ENCODE results near the gene PRR20G. TPM values are rescaled to one million over a fixed set of nuclear protein-coding genes. Genes with fewer than 3 reads are reported as not detected.

The PRR20G gene
- total RNA-seq, 1 experiment from 2014 or later, result not detected

- H3K4me3 ChIP-seq (ENCODE audit: low read depth, low read length), result no peak overlapping the region
- H3K4me1 Mint-ChIP-seq (ENCODE audit: low read depth, unreplicated experiment), result no peaks in the 10 kb centered on the region
- no peaks in the 10 kb centered on the region for H3K36me3 Mint-ChIP-seq (ENCODE audit: insufficient read depth, unreplicated experiment)
- no peaks in the 10 kb centered on the region for H3K36me3 ChIP-seq (ENCODE audit: control insufficient read depth, insufficient read depth, low read length)
- peaks cover 16% of the 10 kb centered on the region for H3K9me3 ChIP-seq
- no TSS peak for BruUV-seq (replicated peaks)
- H3K27ac Mint-ChIP-seq (ENCODE audit: unreplicated experiment), result no peak overlapping the region
- intact Hi-C loops (cut with micrococcal nuclease; ENCODE audit: unreplicated experiment), result no loop called here
- no peaks in the 10 kb centered on the region for H3K27me3 Mint-ChIP-seq (ENCODE audit: insufficient read depth, unreplicated experiment)
- H3K4me3 Mint-ChIP-seq (ENCODE audit: unreplicated experiment), result no peak overlapping the region
- H3K27me3 ChIP-seq (replicated peaks; ENCODE audit: control insufficient read depth, insufficient read depth, low read length), result no peaks in the 10 kb centered on the region
- ChIA-PET POLR2A (no interaction called here), CTCF (no interaction called here)
- no peak for TF ChIP-seq CTCF (IDR thresholded peaks at IDR 0.05; ENCODE audit: insufficient read depth in 1 of 2, low read depth in 1 of 2, low read length in 1 of 2, severe bottlenecking in 1 of 2, unreplicated experiment in 1 of 2)
- no peak for DNase-seq
- peaks cover 15% of the 10 kb centered on the region for H3K9me3 Mint-ChIP-seq (ENCODE audit: unreplicated experiment)
- no peaks in the 10 kb centered on the region for H3K4me1 ChIP-seq
Observed at GRCh38 chr3:127247292-127247691, 40.6 kb downstream of the PRR20G start.

DNA sequence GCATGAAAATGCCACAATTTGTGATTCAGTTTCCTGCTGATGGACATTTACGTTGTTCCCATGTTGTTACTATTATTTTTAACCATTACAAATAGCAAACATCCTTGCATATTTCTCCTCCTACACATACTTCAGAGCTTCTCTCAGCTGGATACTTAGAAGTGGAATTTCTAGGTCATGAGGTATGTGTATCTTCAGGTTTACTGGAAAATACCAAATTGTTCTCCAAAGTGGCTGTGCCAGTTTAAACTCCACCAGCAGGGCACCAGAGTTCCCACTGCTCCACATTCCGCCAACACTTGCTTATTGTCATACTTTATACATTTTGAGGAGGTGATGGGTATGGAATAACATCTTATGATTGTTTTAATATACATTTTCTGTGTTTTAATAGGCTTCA is 49.2 kb downstream of the PRR20G start:
- Mint-ChIP-seq H3K4me3 (ENCODE audit: unreplicated experiment) (no peak overlapping the region), H3K27me3 (ENCODE audit: insufficient read depth, unreplicated experiment) (peaks cover 8% of the 10 kb centered on the region), H3K36me3 (ENCODE audit: insufficient read depth, unreplicated experiment) (no peaks in the 10 kb centered on the region), H3K4me1 (ENCODE audit: low read depth, unreplicated experiment) (no peaks in the 10 kb centered on the region), H3K27ac (ENCODE audit: unreplicated experiment) (no peak overlapping the region), H3K9me3 (ENCODE audit: unreplicated experiment) (peaks cover 21% of the 10 kb centered on the region)
- BruUV-seq (replicated peaks), result no TSS peak
- Histone ChIP-seq H3K4me1 (no peaks in the 10 kb centered on the region), H3K9me3 (peaks cover 6% of the 10 kb centered on the region; the same call in 1 of the 2 replicates), H3K4me3 (ENCODE audit: low read depth, low read length) (no peak overlapping the region), H3K27me3 (replicated peaks; ENCODE audit: control insufficient read depth, insufficient read depth, low read length) (no peaks in the 10 kb centered on the region), H3K36me3 (ENCODE audit: control insufficient read depth, insufficient read depth, low read length) (no peaks in the 10 kb centered on the region)
- intact Hi-C loops (cut with micrococcal nuclease; ENCODE audit: unreplicated experiment), result no loop called here
- ChIA-PET CTCF (no interaction called here), POLR2A (no interaction called here)
- DNase-seq, result no peak
- no peak for TF ChIP-seq CTCF (IDR thresholded peaks at IDR 0.05; ENCODE audit: insufficient read depth in 1 of 2, low read depth in 1 of 2, low read length in 1 of 2, severe bottlenecking in 1 of 2, unreplicated experiment in 1 of 2)

DNA sequence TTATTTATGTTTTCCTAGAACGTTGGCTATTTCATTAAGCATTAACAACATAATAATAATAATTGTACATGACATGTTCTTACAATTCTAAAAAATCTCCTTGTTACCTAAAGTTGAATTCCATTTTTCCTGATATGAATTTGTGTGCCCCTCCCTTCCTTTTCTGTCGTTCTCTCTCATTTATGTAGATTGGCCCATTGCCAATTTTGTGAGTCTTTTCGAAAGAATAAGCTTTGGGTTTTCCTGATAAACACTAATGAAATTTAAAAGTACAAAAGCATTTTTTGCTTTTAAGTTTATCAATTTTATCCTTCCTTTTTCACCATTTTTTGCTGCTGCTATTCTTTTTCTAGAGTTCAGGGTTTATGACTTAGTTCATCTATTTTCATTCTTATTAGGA is 50.0 kb downstream of the PRR20G start:
- Mint-ChIP-seq H3K4me1 (ENCODE audit: low read depth, unreplicated experiment) (no peaks in the 10 kb centered on the region), H3K27me3 (ENCODE audit: insufficient read depth, unreplicated experiment) (peaks cover 11% of the 10 kb centered on the region), H3K36me3 (ENCODE audit: insufficient read depth, unreplicated experiment) (no peaks in the 10 kb centered on the region), H3K27ac (ENCODE audit: unreplicated experiment) (no peak overlapping the region), H3K4me3 (ENCODE audit: unreplicated experiment) (no peak overlapping the region), H3K9me3 (ENCODE audit: unreplicated experiment) (peaks cover 18% of the 10 kb centered on the region)
- intact Hi-C loops (cut with micrococcal nuclease; ENCODE audit: unreplicated experiment), result no loop called here
- H3K36me3 ChIP-seq (ENCODE audit: control insufficient read depth, insufficient read depth, low read length), result no peaks in the 10 kb centered on the region
- CTCF ChIA-PET, result no interaction called here
- BruUV-seq (replicated peaks), result no TSS peak
- H3K9me3 ChIP-seq, result peaks cover 2% of the 10 kb centered on the region; the same call in 1 of the 2 replicates
- no peak for TF ChIP-seq CTCF (IDR thresholded peaks at IDR 0.05; ENCODE audit: insufficient read depth in 1 of 2, low read depth in 1 of 2, low read length in 1 of 2, severe bottlenecking in 1 of 2, unreplicated experiment in 1 of 2)
- POLR2A ChIA-PET, result no interaction called here
- H3K4me3 ChIP-seq (ENCODE audit: low read depth, low read length), result no peak overlapping the region
- DNase-seq, result no peak
- H3K4me1 ChIP-seq, result no peaks in the 10 kb centered on the region
- no peaks in the 10 kb centered on the region for H3K27me3 ChIP-seq (replicated peaks; ENCODE audit: control insufficient read depth, insufficient read depth, low read length)

All from Caco-2 (cell line).